ENCODE measurements around the gene POR.

POR gene

DNA sequence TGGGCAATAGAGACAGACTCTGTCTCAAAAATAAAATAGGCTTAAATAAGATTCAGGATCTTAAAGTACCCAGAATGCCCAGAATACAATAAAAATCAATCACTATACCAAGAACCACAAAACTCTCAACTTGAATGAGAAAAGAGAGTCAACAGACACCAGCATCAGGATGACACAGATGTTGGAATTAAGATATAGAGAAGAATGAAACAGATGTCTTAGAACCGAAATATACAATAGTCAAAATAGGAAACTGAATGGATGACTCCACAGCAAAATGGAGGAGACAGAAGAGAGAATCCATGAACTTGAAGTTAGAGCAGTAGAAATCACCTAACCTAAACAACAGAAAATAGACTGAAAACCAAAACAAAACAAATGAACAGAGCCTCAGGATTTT, 29.6 kb downstream of the POR start:
- no peak overlapping the region for H3K4me3 ChIP-seq
- H3K27ac ChIP-seq = peak overlapping the region in 9 of 21 experiments; percentile 16 to 74 (median 60)

DNA sequence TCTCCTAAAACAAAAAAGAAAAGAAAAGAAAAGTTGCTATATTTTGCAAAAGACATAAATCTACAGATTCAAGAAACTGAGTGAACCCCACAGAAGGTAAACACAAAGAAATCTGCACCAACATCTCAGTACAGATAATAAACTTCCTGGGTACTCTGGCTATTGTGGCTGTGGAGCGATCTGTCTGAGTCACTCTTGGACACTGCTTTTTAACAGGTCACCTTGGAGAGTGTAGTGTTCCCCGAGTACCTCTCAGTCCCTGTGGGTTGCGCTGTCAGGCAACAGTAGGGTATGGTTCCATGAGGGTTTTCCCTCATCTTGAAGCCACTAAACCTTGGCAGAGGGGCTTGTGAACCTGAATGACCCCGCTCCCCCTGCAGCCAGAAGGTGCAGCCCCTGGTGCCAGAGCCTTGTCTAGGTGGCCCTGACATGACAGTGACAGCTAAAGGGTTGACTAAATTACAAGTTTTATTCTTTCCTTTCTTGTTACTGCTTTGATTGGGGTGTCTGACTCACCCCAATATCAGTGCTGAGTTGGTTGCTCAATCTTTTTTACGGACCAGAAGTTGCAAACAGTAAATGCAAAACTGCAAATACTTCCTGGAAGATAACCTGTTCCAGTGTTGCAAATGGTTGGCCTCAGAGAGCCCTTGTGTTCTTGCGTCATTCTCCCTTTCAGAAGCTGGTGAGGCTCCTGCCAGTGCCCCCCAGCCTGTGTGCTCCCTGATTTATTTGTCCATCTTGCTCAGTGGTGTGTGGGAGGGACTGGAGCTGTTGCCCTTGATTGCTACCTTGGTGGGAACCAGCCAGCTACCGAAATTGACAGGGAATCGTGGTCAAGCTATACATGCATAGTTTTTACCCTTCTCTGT, 30.6 kb downstream of the POR start:
- H3K27ac ChIP-seq = peak overlapping the region in 10 of 21 experiments; percentile 23 to 74 (median 56)
- no peak overlapping the region for H3K4me3 ChIP-seq

DNA sequence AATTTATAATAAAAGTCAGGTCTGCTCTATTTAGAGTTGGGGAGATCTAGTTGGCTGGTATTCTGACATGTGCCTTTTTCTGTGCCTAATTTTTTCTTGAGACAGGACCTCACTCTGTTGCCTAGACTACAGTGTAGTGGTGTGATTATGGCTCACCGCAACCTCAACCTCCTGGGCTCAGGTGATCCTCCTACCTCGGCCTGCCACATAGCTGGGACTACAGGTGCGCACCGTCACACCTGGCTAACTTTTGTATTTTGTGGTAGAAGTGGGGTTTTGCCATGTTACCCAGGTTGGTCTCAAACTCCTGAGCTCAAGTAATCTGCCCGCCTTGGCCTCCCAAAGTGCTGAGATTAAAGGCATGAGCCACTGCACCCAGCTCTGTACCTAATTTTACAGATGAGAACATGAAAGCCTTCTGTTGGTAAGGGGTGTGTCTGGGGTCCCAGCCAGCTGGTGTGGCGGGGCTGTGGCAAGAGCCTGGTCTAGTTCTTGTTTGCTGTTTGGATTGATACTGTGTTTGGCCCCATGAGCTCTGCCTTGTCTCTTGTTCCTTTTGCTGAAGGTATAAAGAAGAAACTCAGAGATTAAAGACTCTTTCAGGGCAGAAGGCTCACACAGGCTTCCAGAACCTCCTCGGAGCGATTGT, 31.4 kb downstream of the POR start:
- Histone ChIP-seq H3K4me3 (no peak overlapping the region), H3K27ac (peak overlapping the region in 9 of 21 experiments; percentile 4 to 74 (median 34))

DNA sequence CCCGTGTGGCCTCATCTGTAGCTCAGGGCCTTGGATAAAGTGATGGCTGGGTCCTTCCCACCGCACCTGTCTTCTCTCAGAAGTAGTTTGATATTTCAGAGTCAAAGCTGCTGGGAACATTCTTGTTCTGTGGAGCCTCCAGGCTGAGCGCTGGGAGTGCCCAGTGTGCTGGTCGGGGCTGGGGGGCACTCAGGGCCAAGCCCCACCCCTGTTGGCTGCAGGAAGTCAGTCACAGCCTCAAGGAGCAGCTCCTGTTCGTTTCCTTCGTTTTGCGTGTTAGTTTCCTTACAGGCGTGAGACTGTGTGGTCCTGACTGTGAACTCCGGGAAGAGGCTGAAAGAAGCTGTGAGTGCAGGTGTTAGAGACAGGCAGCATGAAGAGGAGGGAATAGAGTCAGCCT, 33.2 kb downstream of the POR start:
- H3K27ac ChIP-seq = peak overlapping the region in 1 of 21 experiments; percentile 12
- no peak overlapping the region for H3K4me3 ChIP-seq

DNA sequence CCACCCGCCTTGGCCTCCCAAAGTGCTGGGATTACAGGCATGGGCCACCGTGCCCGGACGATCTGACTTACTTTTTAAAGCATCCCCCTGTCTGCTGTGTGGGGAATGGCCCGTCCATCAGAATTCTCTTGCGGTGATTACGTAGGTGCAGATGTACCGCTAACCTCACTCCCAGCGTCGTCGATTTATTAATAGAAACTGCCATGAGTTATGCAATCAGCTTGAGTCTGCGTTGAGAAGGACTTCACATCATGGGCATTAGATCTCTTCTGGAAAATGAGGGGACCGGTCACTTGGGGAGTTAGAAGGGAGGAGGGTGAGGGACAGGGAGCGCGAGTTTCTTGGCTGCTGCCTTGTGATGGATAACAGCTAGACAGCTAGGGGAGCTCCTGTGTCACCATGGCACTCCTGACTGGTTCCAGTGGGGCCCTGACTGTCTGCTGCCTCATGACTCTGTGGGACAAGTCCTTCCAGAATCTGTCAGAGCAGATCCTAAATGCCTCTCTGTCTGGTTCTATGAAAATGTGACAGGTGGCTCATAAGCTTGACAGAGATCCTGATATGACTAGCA, 35.2 kb downstream of the POR start:
- peak overlapping the region in 5 of 21 experiments; percentile 5 to 77 (median 49) for H3K27ac ChIP-seq

DNA sequence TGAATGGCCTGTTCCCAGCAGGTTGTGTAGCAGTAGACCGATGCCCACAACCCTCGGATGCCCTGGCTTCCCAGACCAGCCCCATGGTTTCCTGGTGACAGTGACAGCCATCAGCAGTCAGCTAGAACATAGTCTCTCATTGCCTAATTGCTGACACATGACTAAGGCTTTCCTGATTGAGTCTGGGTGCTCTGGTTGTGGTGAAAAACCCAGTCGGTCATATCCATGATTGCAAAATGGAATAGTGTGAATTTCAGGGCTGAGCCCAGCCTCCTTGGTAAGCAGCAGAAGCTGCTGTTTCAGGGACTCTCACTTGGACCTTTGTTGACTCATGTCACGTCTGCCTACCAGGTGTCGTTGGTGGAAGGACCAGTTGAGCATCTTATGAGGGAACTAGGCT, 36.6 kb downstream of the POR start:
- H3K27ac ChIP-seq = peak overlapping the region in 15 of 21 experiments; percentile 4 to 77 (median 39)
- H3K4me3 ChIP-seq = no peak overlapping the region

More for the DNA sequence above, 35.2 kb downstream of the POR start:
- H3K4me3 ChIP-seq = no peak overlapping the region

DNA sequence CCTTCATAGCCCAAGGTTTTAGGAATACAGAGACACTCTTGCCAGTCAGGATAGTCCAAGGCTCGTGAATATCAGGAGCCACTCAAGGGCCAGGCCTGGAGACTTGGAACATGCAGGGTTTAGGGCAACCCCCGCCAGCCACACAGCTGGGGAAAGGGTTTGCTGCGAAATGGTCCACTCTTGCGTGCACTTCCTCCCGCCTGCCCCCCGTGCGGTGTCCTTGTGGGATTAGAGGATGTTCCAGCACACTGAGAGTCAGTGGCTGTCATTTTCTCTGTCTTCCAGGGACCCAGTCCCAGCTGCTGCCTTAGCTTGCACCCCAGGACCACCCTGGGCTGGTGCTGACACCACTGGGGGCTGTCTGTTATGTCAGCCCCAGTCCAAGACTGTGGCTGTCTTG, 38.5 kb downstream of the POR start:
- H3K4me3 ChIP-seq = no peak overlapping the region
- peak overlapping the region in 4 of 21 experiments; percentile 11 to 32 (median 18) for H3K27ac ChIP-seq

DNA sequence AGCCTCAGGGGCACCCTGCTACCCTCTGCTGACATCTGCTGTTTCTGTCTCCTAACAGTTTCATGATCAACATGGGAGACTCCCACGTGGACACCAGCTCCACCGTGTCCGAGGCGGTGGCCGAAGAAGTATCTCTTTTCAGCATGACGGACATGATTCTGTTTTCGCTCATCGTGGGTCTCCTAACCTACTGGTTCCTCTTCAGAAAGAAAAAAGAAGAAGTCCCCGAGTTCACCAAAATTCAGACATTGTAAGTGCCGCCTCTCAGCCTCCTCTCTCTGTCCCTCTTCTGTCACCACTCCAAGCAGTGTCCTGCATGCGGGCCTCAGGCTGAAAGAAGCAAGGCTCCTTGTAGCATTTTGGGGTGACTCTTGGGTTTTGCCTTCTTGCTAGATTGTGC, 39.0 kb downstream of the POR start:
- Histone ChIP-seq H3K4me3 (no peak overlapping the region), H3K27ac (peak overlapping the region in 4 of 21 experiments; percentile 11 to 32 (median 18))

DNA sequence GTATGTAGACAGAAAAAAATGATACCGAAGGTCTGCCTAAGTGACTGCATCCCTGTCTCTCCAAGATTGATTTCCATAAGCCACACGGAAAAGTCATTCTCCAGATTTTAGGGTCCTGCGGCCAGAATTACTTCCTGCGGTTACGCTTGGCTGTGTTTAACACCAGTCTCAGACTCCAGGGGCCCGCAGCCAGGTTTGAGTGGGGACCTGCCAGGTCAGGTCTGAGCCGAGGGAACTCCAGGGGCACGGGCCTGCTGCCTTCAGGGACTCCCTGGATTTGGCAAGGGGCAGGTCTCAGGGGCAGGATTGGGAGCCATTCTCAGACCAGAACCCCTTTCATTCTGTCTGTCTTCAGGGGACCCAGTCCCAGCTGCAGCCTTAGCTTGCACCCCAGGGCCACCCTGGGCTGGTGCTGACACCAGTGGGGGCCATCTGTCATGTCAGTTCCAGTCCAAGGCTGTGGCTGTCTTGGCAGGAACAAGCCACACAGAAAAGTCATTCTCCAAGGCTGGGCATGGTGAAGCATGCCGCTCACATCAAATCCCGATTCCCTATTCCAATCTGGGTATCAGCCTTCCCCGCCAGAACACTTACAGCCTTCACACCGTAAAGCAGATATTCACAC, 40.5 kb downstream of the POR start:
- peak overlapping the region in 1 of 21 experiments; percentile 41 for H3K27ac ChIP-seq

DNA sequence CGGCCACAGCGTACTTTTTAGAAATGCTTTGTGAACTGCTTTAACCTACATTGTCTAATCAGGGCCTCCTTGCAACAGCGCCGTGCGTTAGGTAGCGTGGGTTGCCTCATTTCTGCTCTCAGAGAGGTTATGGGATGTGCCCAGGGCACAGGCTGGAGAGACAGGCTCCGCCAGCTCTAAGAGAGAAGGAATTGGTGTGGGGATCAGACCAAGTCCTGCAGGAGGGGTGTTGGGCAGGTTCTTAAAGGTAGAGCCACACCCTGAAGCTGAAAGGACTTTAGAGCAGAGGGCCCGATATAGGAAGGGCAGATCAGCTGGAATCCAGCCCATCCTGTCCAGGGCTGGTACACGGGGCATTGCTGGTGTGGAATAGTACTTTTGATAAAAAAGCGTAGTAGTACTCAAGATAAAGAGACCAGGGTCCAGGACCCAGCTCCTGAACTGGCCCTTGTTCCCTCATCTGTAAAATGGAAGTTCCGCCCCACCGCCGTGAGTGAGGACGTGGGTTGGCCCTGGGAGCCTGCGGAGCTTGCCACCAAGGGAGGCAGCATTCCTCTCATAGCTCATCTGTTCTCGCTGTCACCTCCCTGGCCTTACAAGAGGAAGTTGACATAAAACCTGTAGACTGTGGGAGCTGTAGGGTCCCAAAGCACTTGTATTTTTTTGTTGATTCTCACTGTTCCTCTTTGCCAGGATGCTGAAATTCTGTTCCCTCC, 42.2 kb downstream of the POR start:
- Histone ChIP-seq H3K4me3 (no peak overlapping the region), H3K27ac (peak overlapping the region in 9 of 21 experiments; percentile 3 to 57 (median 41))

More for the DNA sequence above, 40.5 kb downstream of the POR start:
- H3K4me3 ChIP-seq = no peak overlapping the region

DNA sequence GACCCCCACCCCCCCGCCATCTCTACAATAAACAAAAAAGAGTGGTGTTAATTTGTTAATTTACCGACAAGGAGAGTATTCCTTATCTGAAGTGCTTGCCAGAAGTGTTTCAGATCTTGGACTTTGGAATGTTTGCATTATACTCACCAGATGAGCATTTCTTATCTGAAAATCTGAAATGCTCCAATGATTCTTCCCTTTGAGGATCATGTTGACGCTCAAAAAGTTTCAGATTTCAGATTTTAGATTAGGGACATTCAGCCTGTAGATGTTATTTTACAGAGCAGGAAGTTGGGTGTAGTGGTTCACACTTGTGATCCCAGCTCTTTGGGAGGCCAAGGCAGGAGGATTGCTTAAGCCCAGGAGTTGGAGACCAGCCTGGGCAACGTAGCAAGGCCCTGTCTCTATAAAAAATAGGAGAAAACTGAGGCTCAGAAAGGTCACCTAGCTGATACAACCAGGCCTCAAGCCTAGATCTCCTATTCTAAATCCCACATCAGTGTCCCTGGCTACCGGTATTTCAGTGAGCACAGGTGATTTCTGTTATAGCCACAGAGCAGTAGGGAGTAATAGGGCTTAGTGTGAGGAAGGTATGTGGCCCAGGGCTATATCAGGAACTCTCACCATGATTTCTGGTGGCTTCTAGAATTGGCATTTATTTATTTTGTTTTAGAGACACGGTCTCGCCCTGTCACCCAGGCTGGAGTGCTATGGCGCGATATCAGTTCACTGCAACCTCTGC, 44.0 kb downstream of the POR start:
- no peak overlapping the region for H3K4me3 ChIP-seq
- H3K27ac ChIP-seq = peak overlapping the region in 1 of 21 experiments; percentile 31

DNA sequence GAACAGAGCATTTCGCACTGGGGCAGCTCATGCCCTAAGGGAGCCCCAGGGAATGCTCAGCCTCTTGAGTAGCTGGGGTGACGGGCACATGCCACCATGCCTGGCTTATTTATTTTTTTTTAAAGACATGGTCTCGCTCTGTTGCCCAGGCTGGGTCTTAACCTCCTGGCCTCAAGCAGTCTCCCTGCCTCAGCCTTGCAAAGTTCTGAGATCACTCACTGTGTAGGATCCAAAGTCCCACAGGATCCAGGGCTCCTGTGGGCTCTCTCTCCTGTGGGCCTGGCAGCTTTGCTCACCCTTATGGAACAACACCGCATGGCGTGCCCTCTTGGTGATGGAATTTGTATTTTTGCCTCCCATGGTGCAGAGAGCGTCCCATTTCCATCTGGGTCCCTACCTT, 45.4 kb downstream of the POR start:
- no peak overlapping the region for H3K4me3 ChIP-seq
- H3K27ac ChIP-seq = peak overlapping the region in 1 of 21 experiments; percentile 11

DNA sequence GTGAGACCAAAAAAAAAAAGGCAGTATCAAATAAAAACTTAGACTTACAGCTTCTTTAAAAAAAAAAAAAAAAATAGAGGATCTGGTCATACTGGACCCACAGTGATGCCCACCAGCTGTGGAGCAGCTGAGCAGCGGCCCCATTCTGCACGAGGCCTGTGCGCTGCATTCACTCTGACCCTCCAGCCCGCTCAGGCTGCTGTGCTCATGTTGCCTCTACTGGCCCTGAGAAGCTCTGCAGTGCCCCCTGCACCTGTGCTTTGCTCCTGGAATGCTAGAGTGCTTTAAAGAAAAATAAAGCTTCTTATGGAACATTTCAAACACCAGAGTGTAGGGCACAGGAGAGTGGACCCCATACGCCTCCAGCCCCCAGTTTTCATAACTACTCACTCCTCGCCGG, 46.3 kb downstream of the POR start:
- H3K27ac ChIP-seq = peak overlapping the region in 3 of 21 experiments; percentile 68 to 84 (median 69)

DNA sequence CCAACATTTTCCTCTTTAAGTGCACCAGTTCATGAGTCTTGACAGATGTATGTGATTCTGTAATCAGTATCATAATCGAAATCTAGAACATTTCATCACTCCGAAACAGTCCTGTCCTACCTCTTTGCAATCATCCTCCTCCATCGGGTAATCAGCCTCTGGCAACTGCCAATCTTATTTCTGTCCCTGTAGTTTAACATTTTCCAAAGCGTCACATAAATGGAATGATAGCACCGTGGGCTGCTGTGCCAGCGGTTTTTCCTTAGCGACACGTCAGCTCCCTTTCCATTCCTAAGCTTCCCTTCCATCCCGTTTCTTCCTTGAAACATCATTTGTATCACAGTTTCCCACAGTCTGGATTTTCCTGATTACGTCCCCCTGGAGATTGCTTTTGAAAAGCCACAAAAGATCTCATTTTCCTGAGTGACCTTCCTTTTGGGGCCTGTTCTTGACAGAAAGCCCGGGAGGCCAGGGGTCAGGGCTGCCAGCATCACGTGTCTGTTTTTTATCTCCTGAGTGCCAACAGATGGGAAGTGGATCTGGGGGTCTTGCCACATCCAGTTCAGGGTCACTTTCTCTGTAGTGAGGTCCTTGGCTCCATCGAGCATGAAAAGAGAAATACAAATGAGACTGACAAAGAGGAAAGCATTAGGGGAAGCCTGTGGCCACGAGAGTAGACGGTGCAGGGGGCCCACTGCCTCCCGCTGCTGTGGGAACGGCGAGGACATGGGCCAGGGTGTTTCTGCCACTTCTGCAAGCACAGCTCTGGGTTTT, 47.8 kb downstream of the POR start:
- Histone ChIP-seq H3K27ac (peak overlapping the region in 20 of 21 experiments; percentile 4 to 87 (median 68)), H3K4me3 (no peak overlapping the region)

More for the DNA sequence above, 46.3 kb downstream of the POR start:
- no peak overlapping the region for H3K4me3 ChIP-seq

DNA sequence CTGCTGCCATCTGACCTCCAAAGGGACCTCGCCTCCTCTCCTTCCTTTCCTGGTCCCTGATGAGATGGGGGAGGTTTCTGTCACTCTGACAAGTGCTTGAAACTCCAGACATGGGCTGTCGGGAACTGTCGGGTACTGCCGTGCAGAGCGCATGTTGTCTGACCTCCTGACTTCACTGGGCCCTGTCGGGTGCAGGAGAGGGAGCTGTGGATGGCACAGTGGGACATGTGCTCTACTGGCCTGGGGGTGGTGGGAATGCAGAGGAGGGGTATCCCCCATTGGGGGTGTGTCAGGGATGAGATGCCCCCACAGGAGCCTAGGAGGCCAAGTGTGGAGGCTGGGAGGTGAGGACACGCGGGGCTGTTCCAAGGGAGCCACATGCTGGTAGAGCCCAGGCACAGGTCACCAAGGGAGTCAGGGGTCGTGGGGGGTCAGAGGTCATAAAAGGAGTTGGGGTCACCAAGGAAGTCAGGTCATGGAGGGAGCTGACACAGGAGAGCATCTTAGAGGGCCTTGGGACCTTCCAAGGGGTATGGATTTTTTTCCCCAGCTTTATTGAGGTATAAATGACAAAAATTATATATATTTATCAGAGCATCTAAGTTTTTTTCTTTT, 48.5 kb downstream of the POR start:
- Histone ChIP-seq H3K27ac (peak overlapping the region in 20 of 21 experiments; percentile 4 to 87 (median 68)), H3K4me3 (no peak overlapping the region)

DNA sequence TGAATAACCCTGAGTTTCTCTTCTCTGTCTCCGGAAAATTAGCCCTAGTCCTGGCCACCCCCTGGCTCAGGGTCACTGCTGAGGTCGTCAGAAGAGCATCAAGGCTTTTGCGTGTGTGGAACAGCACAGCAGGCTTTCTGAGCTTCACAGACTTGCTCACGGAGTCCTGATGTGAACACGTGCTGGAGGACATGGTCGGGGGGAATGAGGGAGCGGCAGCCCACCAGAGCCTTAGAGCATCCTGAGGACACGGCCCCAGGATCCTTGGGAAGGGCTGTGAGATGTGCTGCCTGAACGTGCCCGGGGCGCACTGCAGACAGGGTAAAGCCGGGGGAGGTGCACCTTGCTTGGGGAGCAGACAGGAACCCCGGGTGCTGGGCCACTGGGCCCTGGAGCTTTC, 50.7 kb downstream of the POR start:
- Histone ChIP-seq H3K4me3 (no peak overlapping the region), H3K27ac (peak overlapping the region in 16 of 21 experiments; percentile 37 to 85 (median 72))

DNA sequence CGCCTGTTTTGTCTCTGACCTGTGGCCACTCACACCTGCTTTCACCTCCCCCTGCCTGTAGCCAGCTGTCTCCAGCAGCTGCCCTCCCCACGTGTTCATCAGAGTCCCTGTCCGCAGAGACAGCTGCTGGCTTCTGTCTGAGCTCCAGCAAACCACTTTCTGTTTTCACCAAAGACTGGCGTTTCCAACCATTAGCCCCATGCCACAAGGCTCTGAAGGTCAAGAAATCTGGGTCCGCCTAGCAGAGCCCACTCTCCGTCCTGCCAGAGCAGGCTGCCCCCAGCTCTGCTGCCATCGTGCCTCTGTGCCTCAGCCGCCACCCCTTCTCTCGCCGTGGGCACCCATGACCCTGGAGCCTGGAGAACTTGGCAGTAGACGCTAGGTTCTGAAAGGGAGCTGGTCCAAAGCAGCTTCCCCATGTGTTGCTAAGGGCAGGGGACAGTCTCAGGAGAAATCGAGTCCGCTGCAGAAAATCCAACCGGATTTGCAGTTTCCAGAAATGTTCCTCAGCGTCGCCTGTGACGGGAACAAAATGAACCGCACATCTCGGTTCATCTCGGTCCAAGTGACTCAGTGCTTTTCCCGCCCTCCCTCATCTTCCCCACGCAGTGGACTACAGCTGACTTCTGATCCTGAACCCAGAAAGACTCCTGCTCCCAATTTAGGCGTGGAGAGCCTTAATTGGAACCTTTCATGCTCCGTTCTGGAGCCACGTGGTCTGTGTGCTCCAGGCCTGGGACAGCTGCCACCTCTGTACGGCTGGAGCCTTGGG, 51.4 kb downstream of the POR start:
- H3K4me3 ChIP-seq = no peak overlapping the region
- peak overlapping the region in 19 of 21 experiments; percentile 37 to 85 (median 70) for H3K27ac ChIP-seq

All from skin epidermis (tissue), 12 donors.